OCI-LY3 (cell line): ENCODE results near the gene RIIAD1.

Source experiments
- H2AFZ ChIP-seq: fragments of 200-600, 300-600 bp; shearing (Covaris generic); 2 replicates; pipeline ENCODE4 v1.6.0; 2014; ENCODE audit warnings: antibody characterized with exemption, low read depth, low read length
- H3K27ac ChIP-seq: fragments of 200-600, 300-600 bp; sonication (generic); 2 replicates; pipeline ENCODE4 v1.5.1; 2014; ENCODE audit warnings: mild to moderate bottlenecking, low read length, moderate library complexity, mixed read lengths
- H3K27me3 ChIP-seq: fragments of 200-600, 300-600 bp; sonication (generic); 2 replicates; pipeline ENCODE4 v1.6.1; 2014; ENCODE audit warnings: low read depth, low read length, mixed read lengths
- H3K36me3 ChIP-seq: fragments of 200-600, 300-600 bp; sonication (generic); replicated peaks from 2 replicates; pipeline ENCODE3; 2014; ENCODE audit warnings: low read depth, low read length, mixed read lengths
- H3K4me1 ChIP-seq: fragments of 300-600, 200-600 bp; sonication (generic); 2 replicates; pipeline ENCODE4 v1.6.1; 2014; ENCODE audit warnings: low read length, mixed read lengths
- H3K4me2 ChIP-seq: fragments of 200-600, 300-600 bp; sonication (generic); 2 replicates; pipeline ENCODE4 v1.6.1; 2014; ENCODE audit warnings: low read length, mixed read lengths
- H3K4me3 ChIP-seq: fragments of 300-600, 200-600 bp; sonication (generic); 2 replicates; pipeline ENCODE4 v1.5.1; 2014; ENCODE audit warnings: antibody characterized with exemption, mild to moderate bottlenecking, low read length, moderate library complexity
- H3K79me2 ChIP-seq: fragments of 300-600, 200-600 bp; shearing (Covaris generic); 2 replicates; pipeline ENCODE4 v1.6.1; 2014; ENCODE audit warnings: mild to moderate bottlenecking, low read length, mixed read lengths
- H3K9ac ChIP-seq: fragments of 300-600, 200-600 bp; shearing (Covaris generic); 2 replicates; pipeline ENCODE4 v1.6.0; 2014; ENCODE audit warnings: mild to moderate bottlenecking, low read length, moderate library complexity
- H3K9me3 ChIP-seq: fragments of 200-600, 300-600 bp; shearing (Covaris generic); 2 replicates; pipeline ENCODE4 v1.6.1; 2014; ENCODE audit warnings: low read length, mixed read lengths; ENCODE audit not compliant: insufficient read depth
- H4K20me1 ChIP-seq: fragments of 200-600, 300-600 bp; sonication (generic); 2 replicates; pipeline ENCODE4 v1.6.1; 2016; ENCODE audit warnings: low read length, mixed read lengths; ENCODE audit not compliant: insufficient read depth
- CTCF ChIP-seq: fragments of 200-600, 300-600 bp; sonication (generic); IDR thresholded peaks from 2 replicates; pipeline ENCODE4 v1.5.1; 2014; ENCODE audit warnings: antibody characterized with exemption, low read length, low read depth
- EZH2phosphoT487 ChIP-seq: fragments of 200-600 bp; shearing (Covaris generic); IDR thresholded peaks from 2 replicates; pipeline ENCODE4 v1.6.1; 2018; ENCODE audit warnings: antibody characterized with exemption, mixed run types, low read depth

The RIIAD1 gene

GRCh38 chr1:151720974-151721787, at the start of gene RIIAD1:
Gene RIIAD1 (plus strand): TSS chr1:151721522. CDS start chr1:151721537, 15 bp downstream.
- H3K9ac ChIP-seq = no peak within 1 kb of the TSS
- H3K4me2 ChIP-seq = peak within 1 kb of the TSS; percentile 70
- peaks cover 8% of the 10 kb centered on the region; the same call in 1 of the 2 replicates for H3K4me1 ChIP-seq
- H4K20me1 ChIP-seq = no peaks in the 10 kb centered on the region
- H3K79me2 ChIP-seq = no peaks in the 10 kb centered on the region
- H3K27ac ChIP-seq = no peak within 1 kb of the TSS
- peaks cover 59% of the 10 kb centered on the region for H3K27me3 ChIP-seq
- H3K36me3 ChIP-seq = no peaks in the 10 kb centered on the region
- H2AFZ ChIP-seq = no peak within 1 kb of the TSS; the same call in 1 of the 2 replicates
- H3K4me3 ChIP-seq = peak within 1 kb of the TSS; percentile 72
- no peaks in the 10 kb centered on the region for H3K9me3 ChIP-seq
- TF ChIP-seq CTCF (no peak), EZH2phosphoT487 (no peak)

GRCh38 chr1:151673407-151673806, 47.9 kb upstream of the RIIAD1 start:
- Histone ChIP-seq H4K20me1 (no peaks in the 10 kb centered on the region), H3K9me3 (no peaks in the 10 kb centered on the region), H3K4me1 (no peaks in the 10 kb centered on the region), H3K27ac (no peak overlapping the region), H3K79me2 (no peaks in the 10 kb centered on the region), H3K9ac (no peak overlapping the region), H3K4me3 (no peak overlapping the region), H2AFZ (no peak overlapping the region), H3K27me3 (no peaks in the 10 kb centered on the region), H3K36me3 (peaks cover 7% of the 10 kb centered on the region), H3K4me2 (no peak overlapping the region)
- TF ChIP-seq EZH2phosphoT487 (no peak), CTCF (no peak)

GRCh38 chr1:151680391-151680790, 40.9 kb upstream of the RIIAD1 start:
- H4K20me1 ChIP-seq = no peaks in the 10 kb centered on the region
- peak overlapping the region; percentile 43; the same call in 1 of the 2 replicates for H3K27ac ChIP-seq
- no peaks in the 10 kb centered on the region for H3K79me2 ChIP-seq
- H2AFZ ChIP-seq = no peak overlapping the region
- TF ChIP-seq EZH2phosphoT487 = no peak
- no peak for TF ChIP-seq CTCF
- no peaks in the 10 kb centered on the region for H3K27me3 ChIP-seq
- H3K36me3 ChIP-seq = no peaks in the 10 kb centered on the region
- H3K9me3 ChIP-seq = no peaks in the 10 kb centered on the region
- no peak overlapping the region for H3K9ac ChIP-seq
- H3K4me2 ChIP-seq = peak overlapping the region; percentile 55
- H3K4me3 ChIP-seq = peak overlapping the region; percentile 3; the same call in 1 of the 2 replicates
- peaks cover 23% of the 10 kb centered on the region for H3K4me1 ChIP-seq

GRCh38 chr1:151680826-151681225, 40.5 kb upstream of the RIIAD1 start:
- Histone ChIP-seq H3K27me3 (no peaks in the 10 kb centered on the region), H3K4me2 (peak overlapping the region; percentile 55), H2AFZ (no peak overlapping the region), H3K9ac (no peak overlapping the region), H4K20me1 (no peaks in the 10 kb centered on the region), H3K4me1 (peaks cover 23% of the 10 kb centered on the region), H3K4me3 (peak overlapping the region; percentile 3; the same call in 1 of the 2 replicates), H3K79me2 (no peaks in the 10 kb centered on the region), H3K27ac (peak overlapping the region; percentile 43; the same call in 1 of the 2 replicates), H3K36me3 (no peaks in the 10 kb centered on the region), H3K9me3 (no peaks in the 10 kb centered on the region)
- TF ChIP-seq EZH2phosphoT487 (no peak), CTCF (no peak)
